ENCODE data around the gene PREX1. TPM values are rescaled to one million over a fixed set of nuclear protein-coding genes. Genes with fewer than 3 reads are reported as not detected.

PREX1 gene
- polyA plus RNA-seq, 1 donor (not counting 4 experiments of a cell fraction or from before 2014, with no cell fraction given) = 0.22 TPM

GRCh38 chr20:48714764-48715163 lies 113.0 kb downstream of the PREX1 start:
- no peaks in the 10 kb centered on the region for H3K27me3 ChIP-seq (ENCODE audit: control insufficient read depth, extremely low read depth, insufficient read depth, low read length)
- no peak overlapping the region for H3K4me2 ChIP-seq (ENCODE audit: control insufficient read depth, extremely low read depth, insufficient read depth, low read depth, low read length)
- H2AFZ ChIP-seq (ENCODE audit: control insufficient read depth, low read length) = no peak overlapping the region
- H4K20me1 ChIP-seq (ENCODE audit: control insufficient read depth, extremely low read depth, insufficient read depth, low read length) = no peaks in the 10 kb centered on the region
- dilution Hi-C loops (cut with MboI; ENCODE audit: extremely low pct_ligation_motif_present, low sequenced_read_pairs) = no loop called here
- no peaks in the 10 kb centered on the region for H3K9me1 ChIP-seq (ENCODE audit: control insufficient read depth, extremely low read depth, insufficient read depth, low read length)
- FAIRE-seq (no peak), DNase-seq (ENCODE audit: low read depth, low spot score) (no peak)
- TF ChIP-seq CTCF (optimal IDR thresholded peaks at IDR 0.05 in 1 of 3, IDR thresholded peaks at IDR 0.05 in 1 of 3, conservative IDR thresholded peaks at IDR 0.05 in 1 of 3; ENCODE audit: extremely low read depth in 1 of 3, insufficient read depth in 2 of 3, low read length in 3 of 3) (no peak), EZH2 (IDR thresholded peaks at IDR 0.05; ENCODE audit: low read length) (no peak)
- H3K4me1 ChIP-seq (ENCODE audit: control insufficient read depth, extremely low read depth, insufficient read depth, low read length) = no peaks in the 10 kb centered on the region
- H3K4me3 ChIP-seq (ENCODE audit: control insufficient read depth in 2 of 3, extremely low read depth in 1 of 3, insufficient read depth in 2 of 3, low read depth in 1 of 3, low read length in 3 of 3) = no peak overlapping the region
- no peaks in the 10 kb centered on the region for H3K9me3 ChIP-seq (ENCODE audit: control insufficient read depth, low read depth, low read length)
- no peaks in the 10 kb centered on the region for H3K36me3 ChIP-seq (ENCODE audit: control insufficient read depth in 2 of 2, extremely low read depth in 1 of 2, insufficient read depth in 2 of 2, low read length in 2 of 2)
- no peak overlapping the region for H3K9ac ChIP-seq (ENCODE audit: control insufficient read depth, extremely low read depth, insufficient read depth, low read length)
- no peak overlapping the region for H3K27ac ChIP-seq (ENCODE audit: control insufficient read depth, insufficient read depth, low read length)
- H3K79me2 ChIP-seq (ENCODE audit: control insufficient read depth, insufficient read depth, low read length) = no peaks in the 10 kb centered on the region

- Histone ChIP-seq H3K4me3 (ENCODE audit: control insufficient read depth in 2 of 3, extremely low read depth in 1 of 3, insufficient read depth in 2 of 3, low read depth in 1 of 3, low read length in 3 of 3) (no peak overlapping the region), H4K20me1 (ENCODE audit: control insufficient read depth, extremely low read depth, insufficient read depth, low read length) (no peaks in the 10 kb centered on the region), H3K79me2 (ENCODE audit: control insufficient read depth, insufficient read depth, low read length) (no peaks in the 10 kb centered on the region), H3K4me2 (ENCODE audit: control insufficient read depth, extremely low read depth, insufficient read depth, low read depth, low read length) (no peak overlapping the region), H3K9me1 (ENCODE audit: control insufficient read depth, extremely low read depth, insufficient read depth, low read length) (no peaks in the 10 kb centered on the region), H3K27ac (ENCODE audit: control insufficient read depth, insufficient read depth, low read length) (no peak overlapping the region), H2AFZ (ENCODE audit: control insufficient read depth, low read length) (no peak overlapping the region), H3K9me3 (ENCODE audit: control insufficient read depth, low read depth, low read length) (no peaks in the 10 kb centered on the region), H3K4me1 (ENCODE audit: control insufficient read depth, extremely low read depth, insufficient read depth, low read length) (no peaks in the 10 kb centered on the region), H3K36me3 (ENCODE audit: control insufficient read depth in 2 of 2, extremely low read depth in 1 of 2, insufficient read depth in 2 of 2, low read length in 2 of 2) (no peaks in the 10 kb centered on the region), H3K27me3 (ENCODE audit: control insufficient read depth, extremely low read depth, insufficient read depth, low read length) (no peaks in the 10 kb centered on the region), H3K9ac (ENCODE audit: control insufficient read depth, extremely low read depth, insufficient read depth, low read length) (no peak overlapping the region)
- DNase-seq (ENCODE audit: low read depth, low spot score) = no peak
- TF ChIP-seq EZH2 (IDR thresholded peaks at IDR 0.05; ENCODE audit: low read length) = no peak
- TF ChIP-seq CTCF (optimal IDR thresholded peaks at IDR 0.05 in 1 of 3, IDR thresholded peaks at IDR 0.05 in 1 of 3, conservative IDR thresholded peaks at IDR 0.05 in 1 of 3; ENCODE audit: extremely low read depth in 1 of 3, insufficient read depth in 2 of 3, low read length in 3 of 3) = no peak
- dilution Hi-C loops (cut with MboI; ENCODE audit: extremely low pct_ligation_motif_present, low sequenced_read_pairs) = no loop called here
- FAIRE-seq = no peak
These were observed 115.9 kb downstream of the PREX1 start for GRCh38 chr20:48711696-48712464.
